CD4-positive, alpha-beta T cell (primary cell): ENCODE measurements around the gene CMTM4. TPM values are rescaled to one million over a fixed set of nuclear protein-coding genes. Genes with fewer than 3 reads are reported as not detected.

ENCODE experiments used
- ATAC-seq: fragments of 200-7000 bp; cut with Tn5 transposase; one replicate; pipeline ENCODE4 v1.10.0; 2022; ENCODE audit warnings: mild to moderate bottlenecking; ENCODE audit not compliant: poor library complexity
- CTCF ChIA-PET: fragments of 350-600 bp; sonication (Branson Sonifier 250); formaldehyde crosslinking; loops from one replicate; lab custom pipeline; 2021; ENCODE audit warnings: antibody characterized with exemption, inconsistent platforms; lab: Charles Lee
- POLR2A ChIA-PET: fragments of 350-600 bp; sonication (Branson Sonifier 250); formaldehyde crosslinking; loops from one replicate; lab custom pipeline; 2021; ENCODE audit warnings: antibody characterized with exemption, inconsistent platforms; lab: Charles Lee
- DNase-seq, 14 experiments: peaks; one replicate each; pipeline ENCODE4 v3.0.0-alpha.2; 2013 to 2020; ENCODE audit warnings: mixed read lengths in 2 of 14
- H3K27ac ChIP-seq, 2 donors: one replicate each; pipeline versions ENCODE4 v1.5.1 to v1.7.0; 2013; ENCODE audit warnings: low read length in 2 of 2, low read depth in 1 of 2, mild to moderate bottlenecking in 1 of 2
- H3K27me3 ChIP-seq, 2 experiments: 1 replicate in 1 of 2; 2 replicates in 1 of 2; pipeline versions ENCODE4 v1.6.1 to v1.7.0; 2013; ENCODE audit warnings: low read length in 2 of 2, control low read depth in 1 of 2, mild to moderate bottlenecking in 1 of 2, moderate library complexity in 1 of 2; ENCODE audit not compliant: insufficient read depth in 2 of 2, control insufficient read depth in 1 of 2
- H3K36me3 ChIP-seq: one replicate; pipeline ENCODE4 v1.6.1; 2013; ENCODE audit warnings: low read length, control low read depth; ENCODE audit not compliant: insufficient read depth
- H3K4me1 ChIP-seq: one replicate; pipeline ENCODE4 v1.6.1; 2013; ENCODE audit warnings: low read length, control low read depth; ENCODE audit not compliant: insufficient read depth
- H3K4me3 ChIP-seq: one replicate; pipeline ENCODE4 v1.5.1; 2013; ENCODE audit warnings: mild to moderate bottlenecking, low read length, moderate library complexity
- H3K9me3 ChIP-seq, 2 experiments: 1 replicate in 1 of 2; 2 replicates in 1 of 2; pipeline versions ENCODE4 v1.6.1 to v1.7.0; 2013; ENCODE audit warnings: low read length in 2 of 2, mild to moderate bottlenecking in 2 of 2, control low read depth in 1 of 2, moderate library complexity in 1 of 2; ENCODE audit not compliant: control insufficient read depth in 1 of 2, insufficient read depth in 1 of 2
- H3K27ac Mint-ChIP-seq: one replicate; pipeline ENCODE4 v1.8.0; 2020; ENCODE audit warnings: mixed read lengths
- H3K27me3 Mint-ChIP-seq: one replicate; pipeline ENCODE4 v1.8.0; 2021; ENCODE audit warnings: mixed read lengths
- H3K36me3 Mint-ChIP-seq: one replicate; pipeline ENCODE4 v1.8.0; 2021; ENCODE audit warnings: low read depth, mixed read lengths
- H3K4me1 Mint-ChIP-seq: one replicate; pipeline ENCODE4 v1.8.0; 2021; ENCODE audit warnings: low read depth, mixed read lengths
- H3K4me3 Mint-ChIP-seq: one replicate; pipeline ENCODE4 v1.8.0; 2020; ENCODE audit warnings: mild to moderate bottlenecking, mixed read lengths
- H3K9me3 Mint-ChIP-seq: one replicate; pipeline ENCODE4 v1.8.0; 2020; ENCODE audit warnings: mixed read lengths
- CTCF ChIP-seq: fragments of 200-600 bp; IDR thresholded peaks from one replicate; pipeline ENCODE4 v1.8.0; 2022; ENCODE audit warnings: antibody characterized with exemption, mild to moderate bottlenecking
- intact Hi-C, 2 experiments: fragments of 100-400 bp; cut with DNase I in 1 of 2; cut with micrococcal nuclease in 1 of 2; formaldehyde crosslinking; loops; one replicate each; pipeline versions ENCODE4 v1.15.1 to v1.9.0; 2023 to 2025; cut with DNase I, micrococcal nuclease
- total RNA-seq, 174 experiments: library from RNA in 2 of 174; stranded (reverse) in 2 of 174; gene quantifications; one replicate each; pipeline ENCODE4 v1.2.3 and lab custom pipeline; 2021 to 2026

The CMTM4 gene
- total RNA-seq, 2 experiments from 2014 or later, result 1.1 to 1.6 TPM

GRCh38 chr16:66605979-66606751, 90.4 kb downstream of the CMTM4 start:
- Histone ChIP-seq H3K4me1 (peaks cover 52% of the 10 kb centered on the region), H3K9me3 (peaks cover 4 to 9% of the 10 kb centered on the region in 2 experiments), H3K4me3 (peak overlapping the region; percentile 86), H3K36me3 (peaks cover 25% of the 10 kb centered on the region), H3K27me3 (no peaks in the 10 kb centered on the region), H3K27ac (peak overlapping the region; percentile 50 to 65)
- Mint-ChIP-seq H3K4me1 (peaks cover 46% of the 10 kb centered on the region), H3K27ac (peak overlapping the region; percentile 83), H3K4me3 (peak overlapping the region; percentile 89), H3K9me3 (no peaks in the 10 kb centered on the region), H3K36me3 (peaks cover 35% of the 10 kb centered on the region), H3K27me3 (no peaks in the 10 kb centered on the region)
- ATAC-seq, result no peak
- intact Hi-C loops, result loop anchor here (2.0 to 5.0 kb wide), 4 partner anchors 15 to 199 kb away; partner anchors contain the start of gene DYNC1LI2 (in 1 of the 2)
- peak in 3 of 14 experiments; percentile 35 to 46 (median 45) for DNase-seq
- POLR2A ChIA-PET, result interaction anchor here (0.6 to 2.9 kb wide), 2 partner anchors 16 to 53 kb away, joined by 4 to 10 read pairs; no protein-coding TSS in a partner anchor
- TF ChIP-seq CTCF, result no peak
- CTCF ChIA-PET, result interaction anchor here (2.5 to 2.9 kb wide), 2 partner anchors 17 to 199 kb away, joined by 12 to 15 read pairs; no protein-coding TSS in a partner anchor

GRCh38 chr16:66605177-66605978, 91.2 kb downstream of the CMTM4 start:
- CTCF ChIA-PET, result interaction anchor here (0.5 to 2.2 kb wide), 3 partner anchors 43 to 200 kb away, joined by 3 to 7 read pairs (median 4); no protein-coding TSS in a partner anchor
- H3K4me1 Mint-ChIP-seq, result peaks cover 54% of the 10 kb centered on the region
- ATAC-seq (no peak), DNase-seq (peak in 9 of 14 experiments; percentile 19 to 64 (median 42))
- Histone ChIP-seq H3K4me3 (peak overlapping the region; percentile 86), H3K27me3 (no peaks in the 10 kb centered on the region), H3K27ac (peak overlapping the region; percentile 50 to 65), H3K9me3 (peaks cover 4 to 10% of the 10 kb centered on the region in 2 experiments), H3K36me3 (peaks cover 18% of the 10 kb centered on the region), H3K4me1 (peaks cover 52% of the 10 kb centered on the region)
- peak overlapping the region; percentile 83 for H3K27ac Mint-ChIP-seq
- peaks cover 27% of the 10 kb centered on the region for H3K36me3 Mint-ChIP-seq
- TF ChIP-seq CTCF, result no peak
- H3K4me3 Mint-ChIP-seq, result peak overlapping the region; percentile 89
- POLR2A ChIA-PET, result interaction anchor here (2.2 to 2.7 kb wide), 4 partner anchors 16 to 53 kb away, joined by 20 to 40 read pairs (median 32); partner anchors contain the start of genes CKLF and CMTM2
- intact Hi-C loops, result loop anchor here (2.0 to 5.0 kb wide), 4 partner anchors 15 to 198 kb away; partner anchors contain the start of gene DYNC1LI2 (in 1 of the 2)
- H3K27me3 Mint-ChIP-seq, result no peaks in the 10 kb centered on the region
- H3K9me3 Mint-ChIP-seq, result no peaks in the 10 kb centered on the region
